Neural cell (in vitro differentiated cells): ENCODE results near the gene PACS2. TPM values are rescaled to one million over a fixed set of nuclear protein-coding genes. Genes with fewer than 3 reads are reported as not detected.

Experiments
- H2AFZ ChIP-seq: fragments of 200-600, 300-800 bp; sonication (generic), shearing (Covaris generic); 2 replicates; pipeline ENCODE4 v1.6.0; 2014; ENCODE audit warnings: low read depth, mild to moderate bottlenecking, antibody characterized with exemption, low read length, moderate library complexity
- H3F3A ChIP-seq: fragments of 200-600 bp; shearing (Covaris generic); 2 replicates; pipeline ENCODE4 v1.6.1; 2016; ENCODE audit warnings: mild to moderate bottlenecking, moderate library complexity, mixed read lengths, antibody characterized with exemption, low read length; ENCODE audit not compliant: insufficient read depth, poor library complexity, severe bottlenecking
- H3K27ac ChIP-seq: fragments of 200-600, 300-800 bp; sonication (generic), shearing (Covaris generic); 2 replicates; pipeline ENCODE4 v1.5.1; 2014; ENCODE audit warnings: mild to moderate bottlenecking, low read length, moderate library complexity
- H3K27me3 ChIP-seq: fragments of 300-800, 200-600 bp; sonication (generic), shearing (Covaris generic); 2 replicates; pipeline ENCODE4 v1.6.0; 2014; ENCODE audit warnings: mild to moderate bottlenecking, low read depth, low read length, moderate library complexity; ENCODE audit not compliant: insufficient read depth
- H3K36me3 ChIP-seq: fragments of 300-800, 200-600 bp; sonication (generic), shearing (Covaris generic); 2 replicates; pipeline ENCODE4 v1.5.1; 2014; ENCODE audit warnings: mild to moderate bottlenecking, antibody characterized with exemption, low read length, moderate library complexity; ENCODE audit not compliant: insufficient read depth
- H3K4me2 ChIP-seq: fragments of 300-800, 200-600 bp; sonication (generic), shearing (Covaris generic); 2 replicates; pipeline ENCODE4 v1.6.0; 2014; ENCODE audit warnings: mild to moderate bottlenecking, low read length
- H3K4me3 ChIP-seq: fragments of 300-800, 200-600 bp; sonication (generic), shearing (Covaris generic); 2 replicates; pipeline ENCODE4 v1.5.1; 2014; ENCODE audit warnings: mild to moderate bottlenecking, low read length, moderate library complexity
- H3K79me2 ChIP-seq: fragments of 200-600 bp; shearing (Covaris generic); replicated peaks from 2 replicates; pipeline ENCODE4 v1.6.0; 2014; ENCODE audit warnings: mild to moderate bottlenecking, low read length, moderate library complexity; ENCODE audit not compliant: insufficient read depth
- H3K9ac ChIP-seq: fragments of 300-800, 200-600 bp; sonication (generic), shearing (Covaris generic); 2 replicates; pipeline ENCODE4 v1.6.1; 2016; ENCODE audit warnings: mild to moderate bottlenecking, low read length, mixed read lengths
- H3K9me2 ChIP-seq: fragments of 200-600 bp; shearing (Covaris generic); 2 replicates; pipeline ENCODE4 v1.6.1; 2016; ENCODE audit warnings: mild to moderate bottlenecking, low read length, mixed read lengths; ENCODE audit not compliant: insufficient read depth
- H3K9me3 ChIP-seq: fragments of 200-600, 300-800 bp; sonication (generic), shearing (Covaris generic); 2 replicates; pipeline ENCODE4 v1.6.1; 2016; ENCODE audit warnings: mild to moderate bottlenecking, mixed run types, low read length, moderate library complexity, mixed read lengths
- H4K20me1 ChIP-seq: fragments of 200-600 bp; shearing (Covaris generic); 2 replicates; pipeline ENCODE4 v1.6.1; 2016; ENCODE audit warnings: mild to moderate bottlenecking, mixed run types; ENCODE audit not compliant: insufficient read depth
- CTCF ChIP-seq: fragments of 450-650 bp; IDR thresholded peaks from 2 replicates; pipeline ENCODE4 v1.5.1; 2014; ENCODE audit warnings: antibody characterized with exemption, mild to moderate bottlenecking, moderate library complexity; ENCODE audit not compliant: poor library complexity, severe bottlenecking
- EP300 ChIP-seq: fragments of 450-650 bp; conservative IDR thresholded peaks from 2 replicates; pipeline ENCODE4 v1.6.1; 2014; ENCODE audit warnings: antibody characterized with exemption, mild to moderate bottlenecking, moderate library complexity; ENCODE audit not compliant: poor library complexity, severe bottlenecking
- EZH2 ChIP-seq: fragments of 200-600, 300-800 bp; shearing (Covaris generic), sonication (generic); IDR thresholded peaks from 2 replicates; pipeline ENCODE4 v1.6.1; 2014; ENCODE audit warnings: antibody characterized with exemption, low read length, borderline replicate concordance, mild to moderate bottlenecking; ENCODE audit not compliant: insufficient read depth, poor library complexity, severe bottlenecking
- MXI1 ChIP-seq: fragments of 450-650 bp; conservative IDR thresholded peaks from 2 replicates; pipeline ENCODE4 v1.6.1; 2014; ENCODE audit warnings: antibody characterized with exemption, mild to moderate bottlenecking; ENCODE audit not compliant: poor library complexity, severe bottlenecking
- POLR2AphosphoS5 ChIP-seq: IDR thresholded peaks from 2 replicates; pipeline ENCODE4 v1.6.1; 2012
- RAD21 ChIP-seq: fragments of 450-650 bp; conservative IDR thresholded peaks from 2 replicates; pipeline ENCODE4 v1.6.1; 2014; ENCODE audit warnings: antibody characterized with exemption, mild to moderate bottlenecking, moderate library complexity
- REST ChIP-seq: IDR thresholded peaks from 2 replicates; pipeline ENCODE4 v1.6.1; 2012; ENCODE audit warnings: borderline replicate concordance
- SMC3 ChIP-seq: fragments of 450-650 bp; conservative IDR thresholded peaks from 2 replicates; pipeline ENCODE4 v1.6.1; 2014; ENCODE audit warnings: antibody characterized with exemption, mild to moderate bottlenecking, moderate library complexity; ENCODE audit not compliant: poor library complexity
- TAF1 ChIP-seq: IDR thresholded peaks from 2 replicates; pipeline ENCODE4 v1.6.1; 2012; ENCODE audit warnings: low read depth
- polyA plus RNA-seq: library from polyadenylated mRNA; depleted of rRNA; stranded (reverse); fragments of >200 nt; gene quantifications from 2 replicates; pipeline ENCODE4 v1.2.3, GENCODE V29; 2014

The PACS2 gene
- polyA plus RNA-seq, 1 donor from 2014 or later, result 77.7 TPM

- H3K9ac ChIP-seq, result no peak overlapping the region
- TF ChIP-seq RAD21 (no peak), EP300 (no peak), REST (no peak), EZH2 (no peak), POLR2AphosphoS5 (no peak), TAF1 (no peak), CTCF (no peak), MXI1 (no peak), SMC3 (no peak)
- H3K9me2 ChIP-seq, result no peaks in the 10 kb centered on the region
- no peak overlapping the region for H3K27ac ChIP-seq
- no peaks in the 10 kb centered on the region for H3K27me3 ChIP-seq
- no peaks in the 10 kb centered on the region for H3K36me3 ChIP-seq
- no peaks in the 10 kb centered on the region for H3K9me3 ChIP-seq
- no peak overlapping the region for H3K4me2 ChIP-seq
- H3F3A ChIP-seq, result no peaks in the 10 kb centered on the region
- no peak overlapping the region for H3K4me3 ChIP-seq
- no peak overlapping the region for H2AFZ ChIP-seq
- H3K79me2 ChIP-seq, result peaks cover 7% of the 10 kb centered on the region
- H4K20me1 ChIP-seq, result no peaks in the 10 kb centered on the region
These were observed 34.7 kb upstream of the PACS2 start for GRCh38 chr14:105279642-105280361.

GRCh38 chr14:105280525-105280924 is 34.0 kb upstream of the PACS2 start:
- Histone ChIP-seq H2AFZ (no peak overlapping the region), H3F3A (no peaks in the 10 kb centered on the region), H3K9ac (no peak overlapping the region), H3K9me3 (no peaks in the 10 kb centered on the region), H3K9me2 (no peaks in the 10 kb centered on the region), H4K20me1 (no peaks in the 10 kb centered on the region), H3K27me3 (no peaks in the 10 kb centered on the region), H3K27ac (no peak overlapping the region), H3K4me2 (no peak overlapping the region), H3K4me3 (no peak overlapping the region), H3K79me2 (peaks cover 7% of the 10 kb centered on the region), H3K36me3 (no peaks in the 10 kb centered on the region)
- TF ChIP-seq REST, result no peak
- no peak for TF ChIP-seq CTCF
- TF ChIP-seq TAF1, result no peak
- TF ChIP-seq EZH2, result no peak
- TF ChIP-seq RAD21, result no peak
